Retina (tissue), 1 donor: Measurements from ENCODE around the gene EHF.
"Not testable (repeated sequence)": the region's sequence is repeated elsewhere in the genome, so short reads cannot be mapped to it uniquely, and the experiment has no call there.

Experiments used
- DNase-seq: peaks from one replicate; pipeline ENCODE4 v3.0.0-alpha.2; 2016

The EHF gene

DNA sequence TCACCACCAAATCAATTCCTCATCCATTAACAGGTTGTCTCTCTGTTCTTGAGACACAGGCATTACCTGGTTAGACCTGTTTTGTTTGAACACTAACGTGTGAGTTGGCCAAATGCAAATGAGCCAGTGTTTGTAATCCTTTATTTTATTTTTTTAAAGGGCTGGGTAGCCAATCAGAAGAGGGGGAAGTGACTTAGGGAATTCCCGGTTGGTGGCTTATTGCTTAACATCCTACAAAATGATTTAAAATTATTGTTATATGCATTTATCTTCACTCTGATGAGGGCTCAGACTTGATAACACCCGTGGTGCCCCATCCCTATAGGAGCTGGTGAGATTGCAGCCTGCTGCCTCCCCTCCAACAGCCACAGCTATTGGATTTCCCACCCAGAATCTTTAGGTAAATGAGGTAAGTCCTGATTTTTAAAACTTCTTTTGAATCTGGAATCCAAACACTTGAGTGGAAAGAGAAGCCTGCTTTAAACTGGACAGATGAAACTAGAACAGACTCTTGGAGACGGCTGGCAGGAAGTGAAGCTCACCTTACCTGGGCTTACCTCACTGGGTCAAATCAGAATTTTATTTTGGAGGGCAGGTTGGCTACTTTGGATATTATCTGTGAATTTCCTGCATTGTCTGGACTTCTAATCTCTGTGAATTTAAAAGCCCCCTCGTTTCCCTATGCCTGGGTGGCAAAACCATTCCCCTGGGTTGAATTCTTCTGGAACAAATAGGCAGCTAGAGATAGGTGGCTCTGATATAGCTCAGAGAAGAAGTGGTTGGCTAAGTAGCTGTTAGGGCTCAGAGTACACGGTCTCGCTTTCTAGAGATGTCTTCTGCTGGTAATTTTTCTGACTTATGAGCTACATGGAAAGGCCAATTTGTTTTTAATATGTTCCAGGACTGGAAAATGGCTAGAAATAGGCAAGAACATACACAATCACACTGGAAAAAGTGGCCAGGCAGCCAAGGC lies at the start of gene EHF:
TSS of gene EHF (plus strand) at position 274 of the 973 bp plus-strand sequence. CDS start 21,538 bp downstream, outside the sequence.
- no peak for DNase-seq

DNA sequence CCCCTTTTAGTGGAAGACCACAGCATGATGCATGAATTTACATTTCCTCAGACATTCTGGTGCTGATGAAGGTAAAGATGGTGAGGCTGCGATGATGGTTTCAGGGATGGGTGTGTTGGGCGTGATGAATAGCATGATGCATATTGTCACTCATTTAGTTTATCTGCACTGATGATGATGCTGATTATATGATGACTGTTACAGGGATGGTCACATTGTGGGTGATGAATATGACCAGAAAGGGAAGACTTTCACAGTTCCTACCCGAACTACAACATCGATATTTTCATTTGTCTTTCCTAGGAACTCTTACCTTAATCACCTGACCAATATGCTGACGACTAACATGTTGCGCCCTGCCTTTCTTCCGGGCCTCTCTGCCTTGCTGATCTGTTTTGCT lies 47.4 kb upstream of the EHF start:
- no peak for DNase-seq

DNA sequence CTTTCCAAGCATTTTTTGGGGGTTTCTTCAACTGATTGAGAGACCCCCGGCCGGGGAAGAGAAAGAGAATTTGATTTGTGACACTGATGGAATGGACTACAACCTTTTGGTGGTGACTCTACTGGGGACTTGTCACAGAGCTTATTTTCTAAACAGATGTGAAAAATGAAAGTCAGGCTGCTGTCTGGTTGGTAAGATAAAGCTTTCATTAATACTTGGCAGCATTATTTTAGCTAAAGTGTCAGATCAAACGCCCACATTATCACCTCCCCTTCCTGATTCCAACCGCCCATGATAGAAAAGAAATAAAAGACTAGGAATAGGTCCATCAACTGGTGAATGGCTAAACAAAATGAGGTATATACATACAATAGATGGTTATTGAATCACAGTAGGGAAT lies 45.6 kb upstream of the EHF start:
- DNase-seq = no peak

DNA sequence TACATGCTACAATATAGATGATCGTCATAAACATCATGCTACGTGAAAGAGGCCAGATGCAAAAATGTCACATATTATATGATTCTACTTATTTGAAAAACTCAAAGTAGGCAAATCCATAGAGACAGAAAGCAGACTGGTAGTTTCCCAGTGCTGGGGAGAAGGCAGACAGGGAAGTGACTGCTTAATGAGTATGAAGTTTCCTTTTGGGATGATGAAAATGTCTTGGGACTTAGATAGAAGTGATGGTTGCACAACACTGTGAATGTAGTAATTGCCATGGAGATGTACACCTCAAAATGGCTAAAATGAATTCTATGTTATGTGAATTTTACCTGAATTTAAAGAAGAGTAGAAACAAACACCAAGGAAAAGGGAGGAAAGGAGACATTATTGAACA lies 45.2 kb upstream of the EHF start:
- DNase-seq = no peak

DNA sequence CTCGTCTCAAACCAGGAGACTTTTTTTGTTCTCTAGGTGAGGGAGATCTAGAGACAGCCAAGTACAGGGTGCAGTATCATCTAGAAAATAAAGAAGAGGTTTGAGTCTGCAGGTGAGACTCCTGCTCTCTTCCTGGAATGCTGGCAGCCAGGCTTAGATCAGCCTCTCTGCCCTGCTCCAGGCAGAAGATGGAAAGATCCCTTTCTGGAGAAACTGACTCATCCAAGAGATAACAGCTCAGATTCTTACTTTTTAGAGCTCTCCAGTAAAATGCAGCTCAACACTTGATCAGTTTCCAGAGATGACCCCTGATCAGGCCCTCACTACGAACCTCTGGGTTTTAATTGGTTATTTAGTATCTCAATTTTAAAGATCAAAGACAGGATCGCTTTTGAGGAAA lies 44.6 kb upstream of the EHF start:
- no peak for DNase-seq

DNA sequence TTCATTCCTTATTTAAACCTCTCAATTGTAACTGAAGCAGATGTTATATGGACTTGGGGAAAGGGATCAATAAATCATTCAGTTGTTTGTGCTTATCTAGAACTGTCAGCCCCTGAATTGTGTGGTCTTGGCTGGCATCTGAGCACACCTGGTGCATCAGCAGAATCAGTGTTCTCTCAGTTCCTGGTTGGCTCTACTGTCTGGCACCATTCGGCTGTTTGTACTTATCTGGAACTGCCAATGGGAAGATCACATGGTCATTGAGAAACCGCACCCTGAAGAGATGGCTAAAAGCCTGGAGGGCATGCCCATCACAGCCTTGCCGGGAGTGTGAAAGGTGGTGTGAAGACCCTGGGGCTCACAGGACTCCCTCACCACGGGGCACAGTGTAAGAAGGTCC lies 37.1 kb upstream of the EHF start:
- DNase-seq = no peak

DNA sequence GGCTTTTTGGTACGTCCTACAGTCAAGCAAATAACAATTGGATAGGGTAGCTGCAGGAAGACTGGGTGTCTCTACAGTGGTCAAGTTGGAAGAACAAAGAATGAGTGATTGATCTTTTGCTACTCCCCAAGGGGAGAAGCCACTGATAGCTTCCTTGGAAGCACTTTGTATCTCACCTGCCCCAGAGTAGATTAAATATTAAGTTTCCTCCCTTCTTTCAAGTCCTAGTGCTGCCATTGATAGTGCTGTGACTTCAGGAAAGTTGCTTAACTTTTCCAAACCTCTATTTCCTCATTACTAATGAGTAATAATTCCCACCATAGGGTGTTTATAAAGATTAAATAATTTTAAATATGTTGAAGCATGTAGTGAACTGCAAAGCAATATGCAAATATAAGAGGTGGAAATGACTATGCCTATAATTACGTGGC lies 35.6 kb upstream of the EHF start:
- no peak for DNase-seq

DNA sequence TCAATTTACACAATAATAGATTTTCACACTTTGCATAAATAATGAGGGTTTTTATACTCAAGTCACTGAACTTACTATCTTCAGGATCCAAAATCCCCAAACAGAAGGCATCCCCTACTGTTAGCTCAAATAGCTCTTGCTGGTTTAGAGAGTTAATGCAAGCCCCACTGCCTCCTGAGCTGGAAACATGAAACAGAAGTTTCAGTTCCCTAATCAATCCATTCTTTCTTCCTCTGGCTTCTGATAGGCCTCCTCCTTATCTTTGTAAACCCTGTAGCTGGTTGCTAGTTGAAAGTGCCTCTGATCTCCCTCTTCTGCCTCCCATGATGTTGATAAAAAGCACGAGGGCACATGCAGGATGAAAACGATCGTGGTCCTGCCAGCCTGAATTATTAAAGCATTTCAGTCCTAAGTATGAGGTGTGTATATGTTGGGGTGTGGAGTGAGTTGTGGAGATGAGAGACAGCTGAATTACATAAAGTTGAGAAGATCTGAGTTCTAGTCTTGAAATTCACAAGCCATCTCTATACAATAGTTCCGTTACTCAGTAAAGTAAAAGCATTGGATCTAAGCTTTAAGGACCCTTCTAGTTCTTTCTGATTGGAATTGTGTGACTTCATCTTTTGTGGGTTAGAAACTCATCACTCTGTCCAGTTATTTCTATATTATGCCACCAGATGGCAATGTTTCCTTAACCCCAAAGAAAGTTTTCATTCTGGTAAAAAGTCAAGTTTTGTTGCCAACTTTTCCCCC lies 35.0 kb upstream of the EHF start:
- DNase-seq = no peak

- peak; percentile 54 for DNase-seq
Measured at GRCh38 chr11:34586488-34587281, 34.2 kb upstream of the EHF start.

DNA sequence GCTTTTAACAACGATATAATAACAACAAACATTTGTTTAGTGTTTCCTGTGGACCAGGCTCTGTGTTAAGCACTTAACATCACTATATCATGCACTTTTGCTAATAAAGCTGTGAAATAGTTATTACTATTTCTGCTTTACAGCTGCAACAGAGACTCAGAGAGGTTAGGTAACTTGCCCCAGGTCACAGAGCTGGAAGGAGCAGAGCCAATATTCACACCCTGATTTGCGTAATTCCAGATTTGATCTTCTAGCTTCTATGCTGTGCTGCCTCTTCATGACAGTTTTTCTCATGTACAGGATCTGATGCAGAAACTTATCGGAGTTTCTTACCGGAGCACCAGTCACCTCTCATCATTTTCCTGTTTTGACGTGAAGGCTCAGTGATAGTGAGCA lies 33.6 kb upstream of the EHF start:
- DNase-seq = no peak

DNA sequence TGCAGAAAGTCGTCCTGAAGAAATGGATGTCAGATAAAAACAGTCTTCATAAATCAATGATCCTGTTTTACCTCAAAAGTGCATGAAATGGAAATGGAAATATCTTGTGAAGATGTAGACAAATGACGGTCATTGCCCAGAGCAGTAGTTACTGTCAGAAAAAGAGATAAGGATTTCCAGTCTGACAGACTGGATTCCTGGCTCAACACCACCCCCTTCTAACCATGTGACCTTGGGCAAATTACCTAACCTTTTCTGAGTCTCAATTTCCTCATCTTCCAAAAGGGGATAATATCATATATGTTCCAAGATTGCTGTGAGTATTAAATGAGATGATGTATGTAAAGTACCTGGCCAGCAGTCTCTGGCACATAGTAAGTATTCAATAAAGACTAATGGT lies 32.9 kb upstream of the EHF start:
- no peak for DNase-seq

- no peak for DNase-seq
Measured at GRCh38 chr11:34588701-34589100, 32.2 kb upstream of the EHF start.

DNA sequence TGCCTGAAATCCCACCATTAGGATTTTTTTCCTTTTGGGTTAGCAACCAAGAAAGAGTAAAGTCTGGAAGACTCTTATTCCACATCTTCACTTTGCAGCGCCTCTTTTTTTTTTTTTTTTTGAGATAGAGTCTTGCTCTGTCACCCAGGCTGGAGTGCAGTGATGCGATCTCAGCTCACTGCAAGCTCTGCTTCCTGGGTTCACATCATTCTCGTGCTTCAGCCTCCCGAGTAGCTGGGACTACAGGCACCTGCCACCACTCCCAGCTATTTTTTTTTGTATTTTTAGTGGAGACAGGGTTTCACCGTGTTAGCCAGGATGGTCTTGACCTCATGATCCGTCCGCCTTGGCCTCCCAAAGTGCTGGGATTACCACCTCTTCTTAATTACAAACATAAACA lies 31.7 kb upstream of the EHF start:
- DNase-seq = not testable (repeated sequence)

DNA sequence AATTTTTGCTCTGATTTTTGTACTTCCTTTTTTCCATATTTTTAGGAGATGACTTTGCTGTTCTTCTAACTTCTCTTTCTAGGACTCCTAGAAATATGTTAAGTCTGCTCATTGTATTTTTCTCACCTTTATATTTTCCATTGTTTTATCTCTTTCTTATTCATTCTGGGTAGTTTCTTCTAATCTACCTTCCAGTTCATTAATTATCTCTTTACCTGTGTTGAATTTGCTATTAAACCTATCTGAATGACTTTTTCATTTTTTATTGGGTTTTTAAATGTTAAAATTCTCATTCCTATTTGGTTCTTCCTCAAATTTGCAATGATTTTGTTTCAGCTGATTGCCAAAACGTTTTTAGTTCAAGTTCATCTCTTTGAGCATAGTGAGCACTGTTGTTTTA lies 27.8 kb upstream of the EHF start:
- DNase-seq = no peak

DNA sequence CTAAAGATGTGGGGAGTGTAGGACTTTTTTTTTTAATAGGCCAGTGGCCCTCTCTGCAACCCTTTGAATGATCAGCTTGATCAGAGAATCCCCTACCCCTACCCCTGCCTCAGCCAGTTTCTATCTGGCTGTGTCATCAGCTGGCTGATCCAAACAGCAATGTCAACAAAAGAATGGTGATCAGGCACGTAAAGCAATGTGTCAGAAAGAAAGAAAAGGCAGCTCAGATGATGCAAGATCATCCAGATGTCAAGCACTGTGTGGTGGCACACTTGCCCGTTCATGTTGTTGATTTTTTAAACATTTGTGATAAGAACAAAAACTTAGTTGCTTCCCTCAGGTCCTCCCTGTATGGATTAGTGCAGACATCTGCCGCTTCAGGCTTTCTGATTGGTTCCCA lies 26.3 kb upstream of the EHF start:
- DNase-seq = no peak

- DNase-seq = no peak
Measured at GRCh38 chr11:34595391-34595790, 25.5 kb upstream of the EHF start.

DNA sequence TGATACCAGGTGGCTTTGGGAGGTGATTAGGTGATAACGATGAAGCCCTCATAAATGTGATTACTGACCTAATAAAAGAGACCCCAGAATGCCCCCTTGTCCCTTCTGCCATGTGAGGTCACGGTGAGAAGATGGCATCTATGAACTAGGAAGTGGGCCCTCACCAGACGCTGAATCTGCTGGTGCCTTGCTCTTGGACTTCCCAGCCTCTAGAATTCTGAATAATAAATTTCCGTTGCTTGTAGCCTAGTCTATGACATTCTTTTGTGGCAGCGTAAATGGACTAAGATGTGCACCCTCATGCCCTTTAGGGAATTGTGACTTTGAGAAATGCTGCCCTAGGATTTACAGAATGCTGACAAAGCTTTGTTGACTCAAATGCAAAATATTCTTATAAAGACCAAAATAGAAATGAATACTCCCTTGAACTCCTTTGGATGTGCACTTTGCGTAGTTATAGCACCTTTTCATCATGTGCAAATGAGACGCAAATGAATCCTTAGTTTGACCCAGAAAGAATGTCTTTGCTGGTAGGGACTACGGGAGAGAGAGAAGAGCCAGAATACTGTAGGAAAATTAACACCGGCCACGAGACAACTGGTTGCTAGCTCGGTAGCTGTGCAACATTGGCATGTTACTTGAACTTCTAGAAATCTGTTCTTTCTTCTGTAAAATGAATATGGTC lies 24.8 kb upstream of the EHF start:
- DNase-seq = no peak

- no peak for DNase-seq
Measured at GRCh38 chr11:34599406-34599945, 21.4 kb upstream of the EHF start.

- peak; percentile 5 for DNase-seq
Measured at GRCh38 chr11:34600339-34601084, 20.4 kb upstream of the EHF start.

DNA sequence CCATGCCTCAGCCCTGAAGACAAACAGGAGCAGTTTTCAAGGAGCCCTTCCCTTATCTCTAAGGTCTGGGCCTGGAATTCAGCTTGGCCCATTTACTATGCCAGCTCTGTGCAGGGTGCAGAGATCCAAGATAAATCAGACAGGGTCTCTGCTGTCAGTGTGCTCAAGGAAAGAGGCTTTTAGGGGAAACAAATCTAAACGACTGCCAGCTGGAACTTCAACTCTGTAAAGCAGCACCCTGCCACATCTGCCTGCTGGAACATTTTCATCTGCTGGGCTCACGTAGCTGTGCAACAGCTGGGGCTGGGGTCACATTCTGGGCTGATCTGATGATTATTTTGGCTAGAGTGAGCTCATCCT lies 19.8 kb upstream of the EHF start:
- no peak for DNase-seq

- no peak for DNase-seq
Measured at GRCh38 chr11:34601609-34602008, 19.3 kb upstream of the EHF start.

GRCh38 chr11:34602245-34602644 lies 18.6 kb upstream of the EHF start:
- DNase-seq = no peak
